Measurements from ENCODE around the gene SUPT20H. TPM values are rescaled to one million over a fixed set of nuclear protein-coding genes. Genes with fewer than 3 reads are reported as not detected.

Gene SUPT20H
- 85.5 and 93.7 TPM in 2 replicates for total RNA-seq
- total RNA-seq (2013), result 51.1 TPM
- 35.5 and 43.8 TPM in 2 replicates for polyA plus RNA-seq
- polyA minus RNA-seq, result 23.4 and 29.5 TPM in 2 replicates

- Histone ChIP-seq H3K9ac (ENCODE audit: low read length) (peak within 1 kb of the TSS; percentile 93), H3K4me3 (ENCODE audit: control extremely low read depth in 1 of 5, extremely low read depth in 1 of 5, insufficient read depth in 1 of 5, low read depth in 2 of 5, low read length in 4 of 5) (peak within 1 kb of the TSS; percentile 79 to 91 (median 87)), H3K4me1 (ENCODE audit: control insufficient read depth in 2 of 2, insufficient read depth in 2 of 2, low read length in 2 of 2) (peaks cover 14 to 17% of the 10 kb centered on the region in 2 donors), H3K27me3 (replicated peaks in 1 of 4; ENCODE audit: control extremely low read depth in 1 of 4, control insufficient read depth in 3 of 4, insufficient read depth in 4 of 4, low read length in 3 of 4) (no peaks in the 10 kb centered on the region), H3K4me2 (replicated peaks; ENCODE audit: low read depth, low read length, poor library complexity, severe bottlenecking) (peak within 1 kb of the TSS; percentile 80), H2AFZ (ENCODE audit: insufficient read depth, low read depth, low read length, poor library complexity, severe bottlenecking) (peak within 1 kb of the TSS; percentile 98), H3K79me2 (ENCODE audit: control insufficient read depth, insufficient read depth, low read length) (peaks cover 31% of the 10 kb centered on the region), H3K27ac (ENCODE audit: low read length in 2 of 2) (peak within 1 kb of the TSS; percentile 81 to 92), H4K20me1 (ENCODE audit: control insufficient read depth, insufficient read depth, low read length, poor library complexity, severe bottlenecking) (no peaks in the 10 kb centered on the region), H3K36me3 (replicated peaks in 1 of 2; ENCODE audit: control extremely low read depth in 1 of 2, control insufficient read depth in 1 of 2, extremely low read depth in 1 of 2, insufficient read depth in 2 of 2, low read length in 1 of 2) (no peaks in the 10 kb centered on the region), H3K9me3 (ENCODE audit: control extremely low read depth in 1 of 3, control insufficient read depth in 2 of 3, insufficient read depth in 1 of 3, low read length in 2 of 3) (peaks cover 0 to 1% (median 0%) of the 10 kb centered on the region in 3 donors)
- 1% methylated on average over 64 of the region's 75 CpGs for WGBS (ENCODE audit: insufficient coverage)
- ChIA-PET CTCF (interaction anchor here (0.6 to 1.2 kb wide), 2 partner anchors 81 to 1856 kb away, joined by 3 read pairs; no protein-coding TSS in a partner anchor), POLR2A (interaction anchor here (0.6 to 1.2 kb wide), 2 partner anchors 59 to 238 kb away, joined by 5 to 16 read pairs; partner anchors contain the start of gene EXOSC8)
- DNase-seq (peak; percentile 94), ATAC-seq (ENCODE audit: low read depth) (peak; percentile 94)
- peaks cover 29% of the 10 kb centered on the region for H3K4me1 Mint-ChIP-seq
- TF ChIP-seq EZH2 (IDR thresholded peaks at IDR 0.05; ENCODE audit: borderline replicate concordance, insufficient read depth, low read depth, low read length, poor library complexity, severe bottlenecking), result no peak
- no peak for TF ChIP-seq CTCF (IDR thresholded peaks at IDR 0.05)
- no peaks in the 10 kb centered on the region for H3K27me3 Mint-ChIP-seq
- intact Hi-C loops (cut with micrococcal nuclease), result loop anchor here (1.0 to 2.0 kb wide), 5 partner anchors 60 to 1979 kb away; partner anchors contain the start of genes ALG5, NHLRC3, PROSER1 and RFXAP
- H3K9me3 Mint-ChIP-seq (ENCODE audit: insufficient read depth), result no peaks in the 10 kb centered on the region
- peak within 1 kb of the TSS; percentile 96 for H3K4me3 Mint-ChIP-seq
- H3K27ac Mint-ChIP-seq, result peak within 1 kb of the TSS; percentile 98
Observed at GRCh38 chr13:37058910-37059847, at the start of gene SUPT20H. TSS of gene SUPT20H (minus strand) at chr13:37059688. CDS start at chr13:37051490, 8,198 bp downstream.

Measured in B cell (primary cell).